ENCODE data around the gene TSPAN4.

TSPAN4 gene

GRCh38 chr11:821512-822371 lies 20.9 kb upstream of the TSPAN4 start:
- in situ Hi-C loops (cut with HindIII; ENCODE audit: low sequenced_read_pairs) = no loop called here

GRCh38 chr11:823441-824291 lies 19.0 kb upstream of the TSPAN4 start:
- in situ Hi-C loops (cut with HindIII; ENCODE audit: low sequenced_read_pairs) = no loop called here

- in situ Hi-C loops (cut with HindIII; ENCODE audit: low sequenced_read_pairs) = no loop called here
Measured at GRCh38 chr11:824292-824880, 18.3 kb upstream of the TSPAN4 start.

GRCh38 chr11:824942-825341 lies 17.7 kb upstream of the TSPAN4 start:
- in situ Hi-C loops (cut with HindIII; ENCODE audit: low sequenced_read_pairs) = no loop called here

GRCh38 chr11:825366-826226 lies 17.1 kb upstream of the TSPAN4 start:
- in situ Hi-C loops (cut with HindIII; ENCODE audit: low sequenced_read_pairs) = no loop called here

GRCh38 chr11:826227-826621 lies 16.4 kb upstream of the TSPAN4 start:
- in situ Hi-C loops (cut with HindIII; ENCODE audit: low sequenced_read_pairs) = no loop called here

GRCh38 chr11:826836-827145 lies 15.9 kb upstream of the TSPAN4 start:
- in situ Hi-C loops (cut with HindIII; ENCODE audit: low sequenced_read_pairs) = no loop called here

- in situ Hi-C loops (cut with HindIII; ENCODE audit: low sequenced_read_pairs) = no loop called here
Measured at GRCh38 chr11:827146-827896, 15.3 kb upstream of the TSPAN4 start.

GRCh38 chr11:827897-828192 lies 14.8 kb upstream of the TSPAN4 start, which contains the start of gene CRACR2B:
CRACR2B (plus strand) TSS chr11:827919; CDS start chr11:828608, 689 bp downstream.
- in situ Hi-C loops (cut with HindIII; ENCODE audit: low sequenced_read_pairs) = no loop called here

GRCh38 chr11:828506-829175 lies 14.0 kb upstream of the TSPAN4 start:
- in situ Hi-C loops (cut with HindIII; ENCODE audit: low sequenced_read_pairs) = no loop called here

GRCh38 chr11:829176-829846 lies 13.3 kb upstream of the TSPAN4 start:
- in situ Hi-C loops (cut with HindIII; ENCODE audit: low sequenced_read_pairs) = no loop called here

GRCh38 chr11:829847-830294 lies 12.8 kb upstream of the TSPAN4 start:
- in situ Hi-C loops (cut with HindIII; ENCODE audit: low sequenced_read_pairs) = no loop called here

- in situ Hi-C loops (cut with HindIII; ENCODE audit: low sequenced_read_pairs) = no loop called here
Measured at GRCh38 chr11:830295-831117, 12.1 kb upstream of the TSPAN4 start.

GRCh38 chr11:831118-831864 lies 11.4 kb upstream of the TSPAN4 start:
- in situ Hi-C loops (cut with HindIII; ENCODE audit: low sequenced_read_pairs) = no loop called here

- in situ Hi-C loops (cut with HindIII; ENCODE audit: low sequenced_read_pairs) = no loop called here
Measured at GRCh38 chr11:831961-832528, 10.6 kb upstream of the TSPAN4 start.

- in situ Hi-C loops (cut with HindIII; ENCODE audit: low sequenced_read_pairs) = no loop called here
Measured at GRCh38 chr11:832529-833113, 10.0 kb upstream of the TSPAN4 start, which contains the start of gene CD151. CD151 (plus strand) TSS chr11:832952; CDS start chr11:836070, 3,118 bp downstream.

All from DLD1 (cell line).